HL-60 (cell line): Measurements from ENCODE around the gene EVI5.

Experiments
- SPI1 ChIP-seq: IDR thresholded peaks from 2 replicates; pipeline ENCODE4 v1.6.1; 2012; ENCODE audit warnings: low read depth, mild to moderate bottlenecking, borderline replicate concordance
- TF ChIP-seq, protein P1 (sequence below): IDR thresholded peaks from one replicate; pipeline ENCODE4 v1.5.1; 2011; ENCODE audit warnings: low read length, control low read depth, inconsistent platforms; ENCODE audit not compliant: insufficient read depth
- TF ChIP-seq, protein P2 (sequence below): IDR thresholded peaks from 2 replicates; pipeline ENCODE4 v1.6.1; 2012; ENCODE audit warnings: low read depth; ENCODE audit not compliant: insufficient replicate concordance

DNA sequence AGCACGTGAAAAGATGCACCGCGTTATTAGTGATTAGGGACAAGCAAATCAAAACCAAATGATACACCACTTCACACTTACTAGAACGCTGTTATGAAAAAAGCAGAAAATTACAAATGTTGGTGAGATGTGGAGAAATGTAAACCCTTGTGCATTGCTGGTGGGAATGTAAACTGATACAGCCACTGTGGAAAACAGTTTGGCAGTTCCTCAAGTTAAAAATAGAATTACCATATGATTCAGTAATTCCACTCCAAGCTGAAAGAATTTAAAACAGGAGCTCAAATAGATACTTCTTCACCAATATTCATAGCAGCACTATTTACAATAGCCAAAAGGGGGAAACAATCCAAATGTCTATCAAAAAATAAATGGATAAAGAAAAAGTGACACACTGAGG, 10.3 kb upstream of the EVI5 start:
- TF ChIP-seq, protein P1, sequence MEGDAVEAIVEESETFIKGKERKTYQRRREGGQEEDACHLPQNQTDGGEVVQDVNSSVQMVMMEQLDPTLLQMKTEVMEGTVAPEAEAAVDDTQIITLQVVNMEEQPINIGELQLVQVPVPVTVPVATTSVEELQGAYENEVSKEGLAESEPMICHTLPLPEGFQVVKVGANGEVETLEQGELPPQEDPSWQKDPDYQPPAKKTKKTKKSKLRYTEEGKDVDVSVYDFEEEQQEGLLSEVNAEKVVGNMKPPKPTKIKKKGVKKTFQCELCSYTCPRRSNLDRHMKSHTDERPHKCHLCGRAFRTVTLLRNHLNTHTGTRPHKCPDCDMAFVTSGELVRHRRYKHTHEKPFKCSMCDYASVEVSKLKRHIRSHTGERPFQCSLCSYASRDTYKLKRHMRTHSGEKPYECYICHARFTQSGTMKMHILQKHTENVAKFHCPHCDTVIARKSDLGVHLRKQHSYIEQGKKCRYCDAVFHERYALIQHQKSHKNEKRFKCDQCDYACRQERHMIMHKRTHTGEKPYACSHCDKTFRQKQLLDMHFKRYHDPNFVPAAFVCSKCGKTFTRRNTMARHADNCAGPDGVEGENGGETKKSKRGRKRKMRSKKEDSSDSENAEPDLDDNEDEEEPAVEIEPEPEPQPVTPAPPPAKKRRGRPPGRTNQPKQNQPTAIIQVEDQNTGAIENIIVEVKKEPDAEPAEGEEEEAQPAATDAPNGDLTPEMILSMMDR, result no peak
- TF ChIP-seq SPI1, result no peak
- TF ChIP-seq, protein P2, sequence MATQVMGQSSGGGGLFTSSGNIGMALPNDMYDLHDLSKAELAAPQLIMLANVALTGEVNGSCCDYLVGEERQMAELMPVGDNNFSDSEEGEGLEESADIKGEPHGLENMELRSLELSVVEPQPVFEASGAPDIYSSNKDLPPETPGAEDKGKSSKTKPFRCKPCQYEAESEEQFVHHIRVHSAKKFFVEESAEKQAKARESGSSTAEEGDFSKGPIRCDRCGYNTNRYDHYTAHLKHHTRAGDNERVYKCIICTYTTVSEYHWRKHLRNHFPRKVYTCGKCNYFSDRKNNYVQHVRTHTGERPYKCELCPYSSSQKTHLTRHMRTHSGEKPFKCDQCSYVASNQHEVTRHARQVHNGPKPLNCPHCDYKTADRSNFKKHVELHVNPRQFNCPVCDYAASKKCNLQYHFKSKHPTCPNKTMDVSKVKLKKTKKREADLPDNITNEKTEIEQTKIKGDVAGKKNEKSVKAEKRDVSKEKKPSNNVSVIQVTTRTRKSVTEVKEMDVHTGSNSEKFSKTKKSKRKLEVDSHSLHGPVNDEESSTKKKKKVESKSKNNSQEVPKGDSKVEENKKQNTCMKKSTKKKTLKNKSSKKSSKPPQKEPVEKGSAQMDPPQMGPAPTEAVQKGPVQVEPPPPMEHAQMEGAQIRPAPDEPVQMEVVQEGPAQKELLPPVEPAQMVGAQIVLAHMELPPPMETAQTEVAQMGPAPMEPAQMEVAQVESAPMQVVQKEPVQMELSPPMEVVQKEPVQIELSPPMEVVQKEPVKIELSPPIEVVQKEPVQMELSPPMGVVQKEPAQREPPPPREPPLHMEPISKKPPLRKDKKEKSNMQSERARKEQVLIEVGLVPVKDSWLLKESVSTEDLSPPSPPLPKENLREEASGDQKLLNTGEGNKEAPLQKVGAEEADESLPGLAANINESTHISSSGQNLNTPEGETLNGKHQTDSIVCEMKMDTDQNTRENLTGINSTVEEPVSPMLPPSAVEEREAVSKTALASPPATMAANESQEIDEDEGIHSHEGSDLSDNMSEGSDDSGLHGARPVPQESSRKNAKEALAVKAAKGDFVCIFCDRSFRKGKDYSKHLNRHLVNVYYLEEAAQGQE, result no peak
